ENCODE data around the gene RHOBTB1.

The RHOBTB1 gene

GRCh38 chr10:60955316-60955715, 11.3 kb upstream of the RHOBTB1 start:
- ChIA-PET CTCF (no interaction called here), POLR2A (no interaction called here)
- TF ChIP-seq LEF1 (IDR thresholded peaks at IDR 0.05; ENCODE audit: borderline replicate concordance) = no peak
- no peak for TF ChIP-seq BHLHE40 (IDR thresholded peaks at IDR 0.05; ENCODE audit: borderline replicate concordance)
- TF ChIP-seq ARNT (IDR thresholded peaks at IDR 0.05) = no peak
- TF ChIP-seq ELF4 (IDR thresholded peaks at IDR 0.05) = no peak
- TF ChIP-seq SUZ12 (IDR thresholded peaks at IDR 0.05) = no peak
- no peak for TF ChIP-seq HDGF (IDR thresholded peaks at IDR 0.05; ENCODE audit: borderline replicate concordance)
- TF ChIP-seq FOXM1 (IDR thresholded peaks at IDR 0.05; ENCODE audit: borderline replicate concordance) = no peak
- TF ChIP-seq L3MBTL2 (conservative IDR thresholded peaks at IDR 0.05) = no peak
- no peak for TF ChIP-seq FOXK2 (IDR thresholded peaks at IDR 0.05)
- no peak for TF ChIP-seq FOXA1 (IDR thresholded peaks at IDR 0.05)
- no peak for TF ChIP-seq PKNOX1 (IDR thresholded peaks at IDR 0.05)
- TF ChIP-seq CTBP1 (IDR thresholded peaks at IDR 0.05; ENCODE audit: borderline replicate concordance) = no peak
- TF ChIP-seq ZNF384 (IDR thresholded peaks at IDR 0.05) = no peak
- no peak for TF ChIP-seq SP1 (IDR thresholded peaks at IDR 0.05)
- TF ChIP-seq TARDBP (IDR thresholded peaks at IDR 0.05) = no peak
- no peak for TF ChIP-seq NFRKB (IDR thresholded peaks at IDR 0.05)
- DNase-seq (ENCODE audit: extremely low spot score) = no peak

GRCh38 chr10:60954035-60954434, 10.1 kb upstream of the RHOBTB1 start:
- ChIA-PET CTCF (no interaction called here), POLR2A (no interaction called here)
- no peak for TF ChIP-seq PKNOX1 (IDR thresholded peaks at IDR 0.05)
- TF ChIP-seq SP1 (IDR thresholded peaks at IDR 0.05) = no peak
- TF ChIP-seq ZNF384 (IDR thresholded peaks at IDR 0.05) = no peak
- no peak for TF ChIP-seq LEF1 (IDR thresholded peaks at IDR 0.05; ENCODE audit: borderline replicate concordance)
- no peak for TF ChIP-seq CTBP1 (IDR thresholded peaks at IDR 0.05; ENCODE audit: borderline replicate concordance)
- TF ChIP-seq FOXA1 (IDR thresholded peaks at IDR 0.05) = no peak
- TF ChIP-seq FOXK2 (IDR thresholded peaks at IDR 0.05) = no peak
- TF ChIP-seq NFRKB (IDR thresholded peaks at IDR 0.05) = no peak
- no peak for TF ChIP-seq L3MBTL2 (conservative IDR thresholded peaks at IDR 0.05)
- no peak for TF ChIP-seq ARNT (IDR thresholded peaks at IDR 0.05)
- no peak for TF ChIP-seq TARDBP (IDR thresholded peaks at IDR 0.05)
- TF ChIP-seq SUZ12 (IDR thresholded peaks at IDR 0.05) = no peak
- no peak for TF ChIP-seq FOXM1 (IDR thresholded peaks at IDR 0.05; ENCODE audit: borderline replicate concordance)
- no peak for TF ChIP-seq HDGF (IDR thresholded peaks at IDR 0.05; ENCODE audit: borderline replicate concordance)
- TF ChIP-seq ELF4 (IDR thresholded peaks at IDR 0.05) = no peak
- TF ChIP-seq BHLHE40 (IDR thresholded peaks at IDR 0.05; ENCODE audit: borderline replicate concordance) = no peak
- DNase-seq (ENCODE audit: extremely low spot score) = no peak

- CTCF ChIA-PET = no interaction called here
- POLR2A ChIA-PET = no interaction called here
- no peak for TF ChIP-seq SUZ12 (IDR thresholded peaks at IDR 0.05)
- TF ChIP-seq L3MBTL2 (conservative IDR thresholded peaks at IDR 0.05) = no peak
- no peak for TF ChIP-seq BHLHE40 (IDR thresholded peaks at IDR 0.05; ENCODE audit: borderline replicate concordance)
- TF ChIP-seq ZNF384 (IDR thresholded peaks at IDR 0.05) = no peak
- no peak for TF ChIP-seq ARNT (IDR thresholded peaks at IDR 0.05)
- TF ChIP-seq FOXA1 (IDR thresholded peaks at IDR 0.05) = no peak
Observed at GRCh38 chr10:60953420-60953819, 9.4 kb upstream of the RHOBTB1 start.

GRCh38 chr10:60952846-60953220, 8.8 kb upstream of the RHOBTB1 start:
- TF ChIP-seq HDGF (IDR thresholded peaks at IDR 0.05; ENCODE audit: borderline replicate concordance) = no peak
- no peak for TF ChIP-seq FOXA1 (IDR thresholded peaks at IDR 0.05)
- TF ChIP-seq SUZ12 (IDR thresholded peaks at IDR 0.05) = no peak
- TF ChIP-seq SP1 (IDR thresholded peaks at IDR 0.05) = no peak
- TF ChIP-seq LEF1 (IDR thresholded peaks at IDR 0.05; ENCODE audit: borderline replicate concordance) = no peak
- TF ChIP-seq PKNOX1 (IDR thresholded peaks at IDR 0.05) = no peak
- ChIA-PET CTCF (no interaction called here), POLR2A (no interaction called here)
- no peak for DNase-seq (ENCODE audit: extremely low spot score)

More at GRCh38 chr10:60953420-60953819, 9.4 kb upstream of the RHOBTB1 start:
- DNase-seq (ENCODE audit: extremely low spot score) = no peak

- CTCF ChIA-PET = interaction anchor here (0.6 kb wide), 2 partner anchors 94 to 779 kb away, joined by 4 read pairs; no protein-coding TSS in a partner anchor
- DNase-seq (ENCODE audit: extremely low spot score) = no peak
Observed at GRCh38 chr10:60952067-60952845, 8.3 kb upstream of the RHOBTB1 start.

More at GRCh38 chr10:60952067-60952845, 8.3 kb upstream of the RHOBTB1 start:
- POLR2A ChIA-PET = interaction anchor here (0.6 to 1.7 kb wide), 2 partner anchors 8 to 10 kb away, joined by 3 to 6 read pairs; partner anchors contain the start of gene RHOBTB1
- TF ChIP-seq L3MBTL2 (conservative IDR thresholded peaks at IDR 0.05) (no peak), SUZ12 (IDR thresholded peaks at IDR 0.05) (no peak), CTBP1 (IDR thresholded peaks at IDR 0.05; ENCODE audit: borderline replicate concordance) (no peak), PKNOX1 (IDR thresholded peaks at IDR 0.05) (no peak)
